Smooth muscle cell (in vitro differentiated cells): Measurements from ENCODE around the gene CCL2. TPM values are rescaled to one million over a fixed set of nuclear protein-coding genes. Genes with fewer than 3 reads are reported as not detected.
A peak's percentile ranks its signal among the peaks of the same experiment; 100 is the strongest.

Source experiments
- DNase-seq: peaks from one replicate; lab custom pipeline; 2025; ENCODE audit not compliant: unreplicated experiment; lab: John Stamatoyannopoulos, UW
- H2AFZ ChIP-seq: fragments of 200-600 bp; sonication (generic); 2 replicates; pipeline ENCODE4 v1.6.0; 2016; ENCODE audit warnings: antibody characterized with exemption, low read depth, mild to moderate bottlenecking
- H3F3A ChIP-seq: fragments of 200-600 bp; sonication (generic); 2 replicates; pipeline ENCODE4 v1.6.0; 2017; ENCODE audit warnings: antibody characterized with exemption, low read depth
- H3K27ac ChIP-seq: fragments of 200-600 bp; sonication (generic); 2 replicates; pipeline ENCODE4 v1.5.1; 2016; ENCODE audit warnings: low read depth, mild to moderate bottlenecking
- H3K27me3 ChIP-seq: fragments of 200-600 bp; sonication (generic); 2 replicates; pipeline ENCODE4 v1.6.1; 2016; ENCODE audit warnings: low read depth, mild to moderate bottlenecking
- H3K36me3 ChIP-seq: fragments of 200-600 bp; sonication (generic); 2 replicates; pipeline ENCODE4 v1.5.1; 2016; ENCODE audit warnings: low read depth
- H3K4me1 ChIP-seq: fragments of 200-600 bp; sonication (generic); 2 replicates; pipeline ENCODE4 v1.5.1; 2016; ENCODE audit warnings: low read depth
- H3K4me2 ChIP-seq: fragments of 200-600 bp; sonication (generic); 2 replicates; pipeline ENCODE4 v1.6.0; 2016; ENCODE audit warnings: mild to moderate bottlenecking
- H3K4me3 ChIP-seq: fragments of 200-600 bp; sonication (generic); 2 replicates; pipeline ENCODE4 v1.5.1; 2016; ENCODE audit warnings: mild to moderate bottlenecking
- H3K79me2 ChIP-seq: fragments of 200-600 bp; sonication (generic); 2 replicates; pipeline ENCODE4 v1.6.0; 2016; ENCODE audit warnings: low read depth, mild to moderate bottlenecking
- H3K9ac ChIP-seq: fragments of 200-600 bp; sonication (generic); 2 replicates; pipeline ENCODE4 v1.6.0; 2016; ENCODE audit warnings: low read depth
- H3K9me3 ChIP-seq: fragments of 200-600 bp; sonication (generic); replicated peaks from 2 replicates; pipeline ENCODE4 v1.5.1; 2016; ENCODE audit warnings: low read depth
- H4K20me1 ChIP-seq: fragments of 200-600 bp; sonication (generic); 2 replicates; pipeline ENCODE4 v1.6.0; 2016; ENCODE audit warnings: low read depth
- WGBS: methylation state at CpG from one replicate; pipeline ENCODE4 v1.1.7; 2016; ENCODE audit warnings: low lambda C conversion rate; 5-methylcytosine and 5-hydroxymethylcytosine counted together
- polyA plus RNA-seq: library from polyadenylated mRNA; unstranded; fragments of >200 nt; fragmentation: Nextera tagmentation; extraction: Ambion mirVana; gene quantifications from 2 replicates; pipeline ENCODE4 v1.2.1, GENCODE V29; 2016
- total RNA-seq: library from RNA; depleted of rRNA; stranded (reverse); fragments of >200 nt; gene quantifications from 2 replicates; pipeline ENCODE4 v1.2.3, GENCODE V29; 2014
- TF ChIP-seq, protein P1 (sequence below): fragments of 200-600 bp; sonication (generic); IDR thresholded peaks from 2 replicates; pipeline ENCODE4 v1.5.1; 2017; ENCODE audit warnings: borderline replicate concordance, mild to moderate bottlenecking, antibody characterized with exemption; ENCODE audit not compliant: insufficient read depth, poor library complexity, severe bottlenecking

Gene CCL2
- total and polyA plus RNA-seq, 2 experiments from 2014 or later = 33.2 to 36.5 TPM

DNA sequence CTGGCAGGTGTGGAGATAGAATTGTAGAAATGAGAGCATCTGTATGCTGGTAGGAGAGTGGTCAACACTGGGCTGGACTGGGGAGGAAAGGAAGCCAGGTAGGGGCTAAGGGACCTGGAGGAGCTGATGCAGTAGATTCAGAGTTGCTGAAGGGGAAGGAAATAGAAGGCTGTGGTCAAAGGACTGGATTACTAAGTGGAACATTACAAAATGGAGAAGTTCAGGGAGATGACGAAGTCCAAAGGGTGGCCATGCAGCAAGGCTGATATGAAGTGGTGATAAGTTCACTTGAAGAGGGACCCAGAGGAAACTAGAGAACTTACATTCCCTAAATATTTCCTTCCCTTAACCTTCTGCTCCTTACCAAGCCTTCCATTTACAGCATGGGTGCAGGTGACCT lies 8.6 kb upstream of the CCL2 start:
- Histone ChIP-seq H3K9me3 (no peaks in the 10 kb centered on the region), H3K9ac (no peak overlapping the region), H3K27ac (no peak overlapping the region), H3K4me3 (no peak overlapping the region), H3K36me3 (no peaks in the 10 kb centered on the region), H3F3A (no peaks in the 10 kb centered on the region), H3K79me2 (no peaks in the 10 kb centered on the region), H3K4me1 (no peaks in the 10 kb centered on the region), H2AFZ (no peak overlapping the region), H3K27me3 (no peaks in the 10 kb centered on the region), H4K20me1 (no peaks in the 10 kb centered on the region), H3K4me2 (no peak overlapping the region)
- TF ChIP-seq, protein P1, sequence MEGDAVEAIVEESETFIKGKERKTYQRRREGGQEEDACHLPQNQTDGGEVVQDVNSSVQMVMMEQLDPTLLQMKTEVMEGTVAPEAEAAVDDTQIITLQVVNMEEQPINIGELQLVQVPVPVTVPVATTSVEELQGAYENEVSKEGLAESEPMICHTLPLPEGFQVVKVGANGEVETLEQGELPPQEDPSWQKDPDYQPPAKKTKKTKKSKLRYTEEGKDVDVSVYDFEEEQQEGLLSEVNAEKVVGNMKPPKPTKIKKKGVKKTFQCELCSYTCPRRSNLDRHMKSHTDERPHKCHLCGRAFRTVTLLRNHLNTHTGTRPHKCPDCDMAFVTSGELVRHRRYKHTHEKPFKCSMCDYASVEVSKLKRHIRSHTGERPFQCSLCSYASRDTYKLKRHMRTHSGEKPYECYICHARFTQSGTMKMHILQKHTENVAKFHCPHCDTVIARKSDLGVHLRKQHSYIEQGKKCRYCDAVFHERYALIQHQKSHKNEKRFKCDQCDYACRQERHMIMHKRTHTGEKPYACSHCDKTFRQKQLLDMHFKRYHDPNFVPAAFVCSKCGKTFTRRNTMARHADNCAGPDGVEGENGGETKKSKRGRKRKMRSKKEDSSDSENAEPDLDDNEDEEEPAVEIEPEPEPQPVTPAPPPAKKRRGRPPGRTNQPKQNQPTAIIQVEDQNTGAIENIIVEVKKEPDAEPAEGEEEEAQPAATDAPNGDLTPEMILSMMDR = no peak
- no peak for DNase-seq
- 95% methylated on average over 1 of the region's 1 CpG for whole genome bisulfite sequencing

DNA sequence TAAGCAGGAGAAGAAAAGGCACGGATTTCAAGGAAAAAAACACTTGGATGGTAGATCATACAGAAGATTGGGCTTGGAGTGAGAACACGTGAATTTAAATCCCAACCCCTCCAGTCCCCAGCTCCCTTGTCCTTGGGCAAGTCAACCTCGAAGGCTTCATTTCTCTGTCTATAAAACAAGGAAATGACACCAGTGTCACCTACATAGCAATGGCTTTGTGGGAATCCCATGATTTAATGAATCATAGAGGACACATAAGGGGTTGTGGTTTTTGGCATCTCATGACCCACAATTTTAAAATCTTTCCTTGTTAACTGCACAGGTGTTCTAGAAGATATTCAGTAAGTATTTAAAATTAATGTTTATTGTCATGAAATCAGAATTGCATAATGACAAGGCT lies 8.2 kb upstream of the CCL2 start:
- Histone ChIP-seq H3K4me2 (no peak overlapping the region), H3K4me3 (no peak overlapping the region), H3K4me1 (no peaks in the 10 kb centered on the region), H3K27ac (no peak overlapping the region), H3K9ac (no peak overlapping the region), H3K36me3 (no peaks in the 10 kb centered on the region), H3K9me3 (no peaks in the 10 kb centered on the region), H3F3A (no peaks in the 10 kb centered on the region), H2AFZ (no peak overlapping the region), H3K79me2 (no peaks in the 10 kb centered on the region), H4K20me1 (no peaks in the 10 kb centered on the region), H3K27me3 (no peaks in the 10 kb centered on the region)
- no peak for DNase-seq
- TF ChIP-seq, protein P1 = no peak
- WGBS = 89% methylated on average over 3 of the region's 3 CpGs

DNA sequence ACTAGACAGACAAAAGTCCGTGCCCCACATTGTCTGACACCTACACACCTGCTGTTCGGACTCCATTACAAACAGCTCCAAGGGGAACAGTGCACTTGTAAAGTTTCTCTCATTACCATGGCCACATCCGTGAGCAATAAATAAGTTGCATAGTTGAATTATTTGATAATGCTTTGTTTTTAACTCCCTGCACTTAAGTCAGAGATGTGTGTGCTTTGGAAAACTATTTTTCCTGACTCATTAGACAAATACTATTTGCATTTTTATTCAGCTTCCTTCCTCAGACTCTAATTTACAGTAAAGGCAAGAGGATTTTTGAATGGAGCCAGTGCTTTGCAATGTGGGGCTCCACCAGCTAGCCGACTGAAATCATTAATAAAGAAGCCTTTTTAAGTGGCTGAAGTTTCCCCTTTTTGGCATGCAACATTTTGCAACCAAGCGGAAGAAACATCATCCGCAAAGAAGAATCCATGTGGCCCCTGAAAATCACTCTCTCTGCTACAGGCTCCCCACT lies 6.5 kb upstream of the CCL2 start:
- DNase-seq = no peak
- no peaks in the 10 kb centered on the region for H3K79me2 ChIP-seq
- no peaks in the 10 kb centered on the region for H3K9me3 ChIP-seq
- peaks cover 13% of the 10 kb centered on the region for H3F3A ChIP-seq
- H3K27me3 ChIP-seq = no peaks in the 10 kb centered on the region
- WGBS = 76% methylated on average over 6 of the region's 6 CpGs
- TF ChIP-seq, protein P1 = no peak
- peaks cover 6% of the 10 kb centered on the region for H3K4me1 ChIP-seq
- H2AFZ ChIP-seq = no peak overlapping the region
- H3K9ac ChIP-seq = peak overlapping the region; percentile 21
- H4K20me1 ChIP-seq = no peaks in the 10 kb centered on the region
- peak overlapping the region; percentile 60 for H3K27ac ChIP-seq
- peak overlapping the region; percentile 53 for H3K4me2 ChIP-seq
- H3K4me3 ChIP-seq = no peak overlapping the region
- no peaks in the 10 kb centered on the region for H3K36me3 ChIP-seq

DNA sequence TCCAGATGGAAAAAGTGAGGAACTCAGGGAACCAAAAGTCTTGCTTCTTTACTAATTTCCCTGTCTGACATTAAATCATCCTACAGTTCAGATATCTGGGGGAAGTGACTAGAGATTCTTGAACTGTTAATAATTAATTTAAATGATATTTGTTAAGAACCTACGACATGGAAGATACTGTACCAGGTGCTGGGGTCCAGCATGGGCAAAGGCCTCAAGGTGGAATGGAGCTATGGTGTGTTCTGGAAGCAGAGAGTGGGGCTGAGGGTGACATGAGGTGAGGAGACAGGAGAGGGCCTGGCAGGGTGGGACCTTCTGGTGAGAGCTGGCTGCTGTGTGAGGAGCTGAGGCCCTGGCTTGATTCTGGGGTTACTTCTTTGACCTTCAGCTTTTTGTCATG lies 6.0 kb upstream of the CCL2 start:
- Histone ChIP-seq H3F3A (peaks cover 17% of the 10 kb centered on the region), H3K4me3 (no peak overlapping the region), H4K20me1 (no peaks in the 10 kb centered on the region), H3K9ac (peak overlapping the region; percentile 21), H3K4me1 (peaks cover 8% of the 10 kb centered on the region), H3K36me3 (no peaks in the 10 kb centered on the region), H3K9me3 (no peaks in the 10 kb centered on the region), H3K27me3 (no peaks in the 10 kb centered on the region), H3K27ac (peak overlapping the region; percentile 60), H2AFZ (no peak overlapping the region), H3K79me2 (no peaks in the 10 kb centered on the region), H3K4me2 (peak overlapping the region; percentile 53)
- TF ChIP-seq, protein P1 = no peak
- no peak for DNase-seq
- WGBS = 82% methylated on average over 1 of the region's 1 CpG
